Adrenal gland (tissue), 12 donors: ENCODE measurements around the gene CYSTM1. TPM values are rescaled to one million over a fixed set of nuclear protein-coding genes. Genes with fewer than 3 reads are reported as not detected.

Experiments used
- DNase-seq, 7 donors: peaks; one replicate each; pipeline ENCODE4 v3.0.0-alpha.2; 2019 to 2020
- H3K27ac ChIP-seq, 5 donors: fragments of 200-600 bp; sonication (generic) in 4 of 5; 1 replicate in 3 of 5; 2 replicates in 2 of 5; pipeline versions ENCODE4 v1.5.1 to v1.8.0; 2016 to 2020; ENCODE audit warnings: mild to moderate bottlenecking in 1 of 5
- H3K27me3 ChIP-seq: fragments of 200-600 bp; 2 replicates; pipeline ENCODE4 v1.8.0; 2021
- H3K36me3 ChIP-seq, 2 donors: fragments of 200-600 bp; replicated peaks in 1 of 2; 1 replicate in 1 of 2; 2 replicates in 1 of 2; pipeline versions ENCODE4 v1.5.1 to v1.8.0; 2018 to 2022
- H3K4me1 ChIP-seq, 2 donors: fragments of 200-600 bp; replicated peaks in 1 of 2; 1 replicate in 1 of 2; 2 replicates in 1 of 2; pipeline versions ENCODE4 v1.5.1 to v1.8.0; 2018 to 2021
- H3K4me3 ChIP-seq, 4 donors: fragments of 200-600 bp; sonication (generic) in 3 of 4; one replicate each; pipeline ENCODE4 v1.5.1; 2016 to 2018
- H3K9me3 ChIP-seq, 3 donors: fragments of 200-600 bp; sonication (generic) in 1 of 3; replicated peaks in 1 of 3; 1 replicate in 2 of 3; 2 replicates in 1 of 3; pipeline versions ENCODE4 v1.5.1 to v1.8.0; 2016 to 2021
- POLR2A ChIP-seq, 2 donors: fragments of 450-650 bp; IDR thresholded peaks; one replicate each; pipeline ENCODE4 v1.6.1; 2017; ENCODE audit warnings: antibody characterized with exemption in 2 of 2, mild to moderate bottlenecking in 2 of 2, moderate library complexity in 1 of 2
- WGBS, 4 donors: extraction: QIAGEN DNeasy Blood & Tissue Kit in 2 of 4; methylation state at CpG; one replicate each; pipeline versions ENCODE4 v1.1.5 to v1.1.7; 2013 to 2017; 5-methylcytosine and 5-hydroxymethylcytosine counted together
- intact Hi-C, 2 donors: fragments of 100-400 bp; cut with DNase I; formaldehyde crosslinking; loops; one replicate each; pipeline versions ENCODE4 v1.14.1 to v1.15.0; 2022 to 2023
- polyA plus RNA-seq, 3 donors: library from polyadenylated mRNA; stranded (reverse); fragments of 200-250 nt in 2 of 3; fragments of 350-450 nt in 1 of 3; fragmentation: Illumina TruSeq in 1 of 3; extraction: RNeasy Lipid Tissue Mini Kit (QIAGEN cat#74804) in 1 of 3; gene quantifications; one replicate each; pipeline ENCODE4 v1.2.3, GENCODE V29; 2013 to 2014
- total RNA-seq, 9 donors: library from RNA; depleted of rRNA in 4 of 9; stranded (reverse); fragments of >200 nt in 4 of 9; fragments of 120-200 nt in 1 of 9; fragmentation: NEBNext Ultra II Directional in 1 of 9; extraction: Animal tissue kit (Norgen Biotek cat#: 25700) in 1 of 9; gene quantifications; one replicate each; pipeline versions ENCODE4 v1.1.0 to v1.2.4, GENCODE V29; 2013 to 2023
- TF ChIP-seq, protein P1 (sequence below), 6 experiments: fragments of 450-650 bp in 4 of 6; fragments of 200-600 bp in 2 of 6; sonication (generic) in 1 of 6; IDR thresholded peaks; 1 replicate in 5 of 6; 2 replicates in 1 of 6; pipeline versions ENCODE4 v1.5.1 to v1.8.0; 2016 to 2021; ENCODE audit warnings: antibody characterized with exemption in 6 of 6, mild to moderate bottlenecking in 2 of 6, moderate library complexity in 1 of 6
- donor health status: healthy with polysubstance abuse.
- donor health status: Bipolar disorder and iron deficiency.
- donor health status: DM: yes; HTN: yes; CAD: no.
- donor health status: DM: no; HTN: no; CAD: no.
- donor health status: DM: no; HTN: no; CAD: no.
- donor health status: DM: yes; HTN: yes; CAD: no.

The CYSTM1 gene
- total and polyA plus RNA-seq, 12 donors: 42.6 to 605 (median 180) TPM

GRCh38 chr5:140262221-140262620 lies 87.2 kb downstream of the CYSTM1 start:
- H3K27ac ChIP-seq: peak overlapping the region in 4 of 5 donors; percentile 47 to 85 (median 72)
- H3K4me3 ChIP-seq: no peak overlapping the region
- no peaks in the 10 kb centered on the region for H3K36me3 ChIP-seq
- TF ChIP-seq, protein P1, sequence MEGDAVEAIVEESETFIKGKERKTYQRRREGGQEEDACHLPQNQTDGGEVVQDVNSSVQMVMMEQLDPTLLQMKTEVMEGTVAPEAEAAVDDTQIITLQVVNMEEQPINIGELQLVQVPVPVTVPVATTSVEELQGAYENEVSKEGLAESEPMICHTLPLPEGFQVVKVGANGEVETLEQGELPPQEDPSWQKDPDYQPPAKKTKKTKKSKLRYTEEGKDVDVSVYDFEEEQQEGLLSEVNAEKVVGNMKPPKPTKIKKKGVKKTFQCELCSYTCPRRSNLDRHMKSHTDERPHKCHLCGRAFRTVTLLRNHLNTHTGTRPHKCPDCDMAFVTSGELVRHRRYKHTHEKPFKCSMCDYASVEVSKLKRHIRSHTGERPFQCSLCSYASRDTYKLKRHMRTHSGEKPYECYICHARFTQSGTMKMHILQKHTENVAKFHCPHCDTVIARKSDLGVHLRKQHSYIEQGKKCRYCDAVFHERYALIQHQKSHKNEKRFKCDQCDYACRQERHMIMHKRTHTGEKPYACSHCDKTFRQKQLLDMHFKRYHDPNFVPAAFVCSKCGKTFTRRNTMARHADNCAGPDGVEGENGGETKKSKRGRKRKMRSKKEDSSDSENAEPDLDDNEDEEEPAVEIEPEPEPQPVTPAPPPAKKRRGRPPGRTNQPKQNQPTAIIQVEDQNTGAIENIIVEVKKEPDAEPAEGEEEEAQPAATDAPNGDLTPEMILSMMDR (IDR thresholded peaks at IDR 0.05): no peak
- no peak for TF ChIP-seq POLR2A (IDR thresholded peaks at IDR 0.05)
- no peaks in the 10 kb centered on the region for H3K27me3 ChIP-seq
- 77 to 88% (median 84%) methylated on average over 3 of the region's 3 CpGs for WGBS, 4 donors
- peaks cover 10 to 18% of the 10 kb centered on the region in 2 donors for H3K4me1 ChIP-seq
- no peak for DNase-seq
- intact Hi-C loops: no loop called here
- no peaks in the 10 kb centered on the region for H3K9me3 ChIP-seq

- intact Hi-C loops: no loop called here
- Histone ChIP-seq H3K4me1 (peaks cover 10 to 18% of the 10 kb centered on the region in 2 donors), H3K27ac (peak overlapping the region in 1 of 5 donors; percentile 85), H3K36me3 (no peaks in the 10 kb centered on the region), H3K4me3 (no peak overlapping the region), H3K9me3 (no peaks in the 10 kb centered on the region), H3K27me3 (no peaks in the 10 kb centered on the region)
- no peak for DNase-seq
- TF ChIP-seq POLR2A (IDR thresholded peaks at IDR 0.05): no peak
- TF ChIP-seq, protein P1 (IDR thresholded peaks at IDR 0.05): no peak
- 67 to 95% (median 94%) methylated on average over 3 of the region's 3 CpGs for WGBS, 4 donors
Observed at GRCh38 chr5:140262839-140263238, 87.9 kb downstream of the CYSTM1 start.

DNA sequence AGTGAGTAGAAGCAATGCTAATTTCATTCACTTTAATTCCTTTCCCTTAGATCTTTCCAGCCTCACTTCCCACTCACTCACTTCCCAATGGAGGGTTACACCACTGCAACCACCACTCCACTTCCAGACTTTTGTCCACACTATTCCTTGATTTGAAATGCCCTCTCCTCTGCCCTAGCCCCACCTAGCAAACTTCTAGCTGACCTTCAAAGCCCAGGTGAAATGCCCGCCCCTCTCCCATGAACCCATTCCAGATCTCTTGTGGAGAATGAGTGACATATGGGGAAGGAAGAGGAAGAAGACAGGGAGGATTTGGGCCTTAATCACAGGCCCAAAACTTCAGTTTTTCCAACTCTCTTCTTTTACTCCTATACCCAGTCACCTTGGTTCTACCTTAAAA lies 90.9 kb downstream of the CYSTM1 start:
- Histone ChIP-seq H3K9me3 (no peaks in the 10 kb centered on the region), H3K27ac (no peak overlapping the region), H3K36me3 (no peaks in the 10 kb centered on the region), H3K4me3 (no peak overlapping the region), H3K27me3 (no peaks in the 10 kb centered on the region), H3K4me1 (peaks cover 10 to 16% of the 10 kb centered on the region in 2 donors)
- WGBS, 4 donors: 94 to 100% (median 97%) methylated on average over 1 of the region's 1 CpG
- DNase-seq: no peak
- TF ChIP-seq, protein P1 (IDR thresholded peaks at IDR 0.05): no peak
- no peak for TF ChIP-seq POLR2A (IDR thresholded peaks at IDR 0.05)
- intact Hi-C loops: loop anchor here in 1 of 2 donors (5.0 kb wide), 1 partner anchor 66 kb away; no protein-coding TSS in a partner anchor

- intact Hi-C loops: loop anchor here in 1 of 2 donors (5.0 kb wide), 1 partner anchor 66 kb away; no protein-coding TSS in a partner anchor
- Histone ChIP-seq H3K4me3 (no peak overlapping the region), H3K36me3 (no peaks in the 10 kb centered on the region), H3K4me1 (peaks cover 5 to 8% of the 10 kb centered on the region in 2 donors), H3K9me3 (no peaks in the 10 kb centered on the region), H3K27ac (no peak overlapping the region), H3K27me3 (no peaks in the 10 kb centered on the region)
- 83 to 96% (median 90%) methylated on average over 6 of the region's 6 CpGs for WGBS, 4 donors
- TF ChIP-seq, protein P1 (IDR thresholded peaks at IDR 0.05): no peak
- no peak for TF ChIP-seq POLR2A (IDR thresholded peaks at IDR 0.05)
- DNase-seq: no peak
Observed at GRCh38 chr5:140266471-140267200, 91.6 kb downstream of the CYSTM1 start.
